ENCODE results near the gene ZNF557.

ZNF557 gene

GRCh38 chr19:7120499-7120898, 51.0 kb downstream of the ZNF557 start:
- no peak overlapping the region for H3K9ac ChIP-seq (ENCODE audit: low read length)
- H3K9me3 ChIP-seq (ENCODE audit: insufficient read depth, low read length): 0 out of 2 replicates have a peak, but pooled peaks cover under 1% of the 10 kb centered on the region
- no peak overlapping the region for H3K4me2 ChIP-seq (ENCODE audit: low read length)
- no peak overlapping the region for H3K4me3 ChIP-seq (ENCODE audit: low read length)
- TF ChIP-seq, protein P1, sequence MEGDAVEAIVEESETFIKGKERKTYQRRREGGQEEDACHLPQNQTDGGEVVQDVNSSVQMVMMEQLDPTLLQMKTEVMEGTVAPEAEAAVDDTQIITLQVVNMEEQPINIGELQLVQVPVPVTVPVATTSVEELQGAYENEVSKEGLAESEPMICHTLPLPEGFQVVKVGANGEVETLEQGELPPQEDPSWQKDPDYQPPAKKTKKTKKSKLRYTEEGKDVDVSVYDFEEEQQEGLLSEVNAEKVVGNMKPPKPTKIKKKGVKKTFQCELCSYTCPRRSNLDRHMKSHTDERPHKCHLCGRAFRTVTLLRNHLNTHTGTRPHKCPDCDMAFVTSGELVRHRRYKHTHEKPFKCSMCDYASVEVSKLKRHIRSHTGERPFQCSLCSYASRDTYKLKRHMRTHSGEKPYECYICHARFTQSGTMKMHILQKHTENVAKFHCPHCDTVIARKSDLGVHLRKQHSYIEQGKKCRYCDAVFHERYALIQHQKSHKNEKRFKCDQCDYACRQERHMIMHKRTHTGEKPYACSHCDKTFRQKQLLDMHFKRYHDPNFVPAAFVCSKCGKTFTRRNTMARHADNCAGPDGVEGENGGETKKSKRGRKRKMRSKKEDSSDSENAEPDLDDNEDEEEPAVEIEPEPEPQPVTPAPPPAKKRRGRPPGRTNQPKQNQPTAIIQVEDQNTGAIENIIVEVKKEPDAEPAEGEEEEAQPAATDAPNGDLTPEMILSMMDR (IDR thresholded peaks at IDR 0.05; ENCODE audit: low read depth, low read length): no peak
- no peak for TF ChIP-seq EZH2phosphoT487 (IDR thresholded peaks at IDR 0.05; ENCODE audit: low read depth)
- H3K27ac ChIP-seq (ENCODE audit: low read length): no peak overlapping the region
- H3K79me2 ChIP-seq (ENCODE audit: low read length): no peaks in the 10 kb centered on the region
- H2AFZ ChIP-seq (ENCODE audit: low read depth, low read length): no peak overlapping the region
- peaks cover 4% of the 10 kb centered on the region for H3K27me3 ChIP-seq (ENCODE audit: low read depth, low read length)
- no peaks in the 10 kb centered on the region for H4K20me1 ChIP-seq (ENCODE audit: insufficient read depth, low read length)
- H3K36me3 ChIP-seq (replicated peaks; ENCODE audit: low read depth, low read length): no peaks in the 10 kb centered on the region
- no peaks in the 10 kb centered on the region for H3K4me1 ChIP-seq (ENCODE audit: low read length)

DNA sequence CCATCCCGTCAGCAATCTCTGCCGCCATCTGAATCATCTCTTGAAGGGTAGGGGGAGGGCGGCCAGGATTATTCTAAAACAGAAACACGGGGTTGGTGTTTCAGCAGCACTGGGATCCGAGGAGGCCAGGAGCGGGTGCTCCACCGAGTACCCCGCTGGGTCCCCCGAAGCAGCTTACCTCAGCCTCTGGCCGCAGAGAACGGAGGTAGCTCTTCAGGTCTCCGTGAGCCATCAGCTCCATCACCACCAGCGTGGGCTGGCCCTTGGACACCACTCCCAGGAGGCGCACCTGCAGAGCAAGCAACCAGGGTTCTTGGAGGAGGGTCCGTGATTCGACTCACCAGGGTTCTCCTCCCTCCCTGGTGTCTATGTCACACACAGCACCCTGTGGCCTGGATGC, 53.2 kb downstream of the ZNF557 start:
- Histone ChIP-seq H3K9ac (ENCODE audit: low read length) (no peak overlapping the region), H3K4me1 (ENCODE audit: low read length) (no peaks in the 10 kb centered on the region), H3K27me3 (ENCODE audit: low read depth, low read length) (no peaks in the 10 kb centered on the region), H2AFZ (ENCODE audit: low read depth, low read length) (no peak overlapping the region), H3K27ac (ENCODE audit: low read length) (no peak overlapping the region), H3K79me2 (ENCODE audit: low read length) (no peaks in the 10 kb centered on the region), H3K9me3 (ENCODE audit: insufficient read depth, low read length) (0 out of 2 replicates have a peak, but pooled peaks cover 7% of the 10 kb centered on the region), H3K4me3 (ENCODE audit: low read length) (no peak overlapping the region), H4K20me1 (ENCODE audit: insufficient read depth, low read length) (no peaks in the 10 kb centered on the region), H3K36me3 (replicated peaks; ENCODE audit: low read depth, low read length) (no peaks in the 10 kb centered on the region), H3K4me2 (ENCODE audit: low read length) (no peak overlapping the region)
- TF ChIP-seq EZH2phosphoT487 (IDR thresholded peaks at IDR 0.05; ENCODE audit: low read depth): no peak
- TF ChIP-seq, protein P1 (IDR thresholded peaks at IDR 0.05; ENCODE audit: low read depth, low read length): no peak

- no peaks in the 10 kb centered on the region for H3K36me3 ChIP-seq (replicated peaks; ENCODE audit: low read depth, low read length)
These were observed 55.3 kb downstream of the ZNF557 start for GRCh38 chr19:7124782-7125181.

DNA sequence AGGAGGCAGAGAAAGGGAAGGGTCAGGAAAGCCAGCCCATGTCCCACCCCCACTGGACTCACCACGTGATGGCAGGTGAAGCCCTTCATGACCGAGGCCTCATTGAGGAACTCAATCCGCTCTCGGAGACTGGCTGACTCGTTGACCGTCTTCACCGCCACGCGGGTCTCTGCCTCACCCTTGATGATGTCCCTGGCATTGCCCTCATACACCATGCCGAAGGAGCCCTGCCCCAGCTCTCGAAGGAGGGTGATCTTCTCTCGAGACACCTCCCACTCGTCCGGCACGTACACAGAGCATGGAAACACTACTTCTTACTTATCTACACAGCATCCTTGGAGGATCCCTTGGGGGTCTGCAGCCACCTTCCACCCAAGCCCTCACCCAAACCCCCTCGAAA, 55.7 kb downstream of the ZNF557 start:
- no peak overlapping the region for H3K4me2 ChIP-seq (ENCODE audit: low read length)
- no peaks in the 10 kb centered on the region for H3K79me2 ChIP-seq (ENCODE audit: low read length)
- H3K4me1 ChIP-seq (ENCODE audit: low read length): no peaks in the 10 kb centered on the region
- no peak overlapping the region for H3K27ac ChIP-seq (ENCODE audit: low read length)
- no peak overlapping the region for H3K9ac ChIP-seq (ENCODE audit: low read length)
- H3K4me3 ChIP-seq (ENCODE audit: low read length): no peak overlapping the region
- TF ChIP-seq, protein P1 (IDR thresholded peaks at IDR 0.05; ENCODE audit: low read depth, low read length): no peak
- no peak for TF ChIP-seq EZH2phosphoT487 (IDR thresholded peaks at IDR 0.05; ENCODE audit: low read depth)
- no peaks in the 10 kb centered on the region for H3K36me3 ChIP-seq (replicated peaks; ENCODE audit: low read depth, low read length)
- H4K20me1 ChIP-seq (ENCODE audit: insufficient read depth, low read length): no peaks in the 10 kb centered on the region
- 0 out of 2 replicates have a peak, but pooled peaks cover 7% of the 10 kb centered on the region for H3K9me3 ChIP-seq (ENCODE audit: insufficient read depth, low read length)
- no peaks in the 10 kb centered on the region for H3K27me3 ChIP-seq (ENCODE audit: low read depth, low read length)
- no peak overlapping the region for H2AFZ ChIP-seq (ENCODE audit: low read depth, low read length)

More at GRCh38 chr19:7124782-7125181, 55.3 kb downstream of the ZNF557 start:
- no peaks in the 10 kb centered on the region for H3K27me3 ChIP-seq (ENCODE audit: low read depth, low read length)
- H3K27ac ChIP-seq (ENCODE audit: low read length): no peak overlapping the region
- H3K4me3 ChIP-seq (ENCODE audit: low read length): no peak overlapping the region
- no peaks in the 10 kb centered on the region for H3K4me1 ChIP-seq (ENCODE audit: low read length)
- TF ChIP-seq, protein P1 (IDR thresholded peaks at IDR 0.05; ENCODE audit: low read depth, low read length): no peak
- no peak for TF ChIP-seq EZH2phosphoT487 (IDR thresholded peaks at IDR 0.05; ENCODE audit: low read depth)
- 0 out of 2 replicates have a peak, but pooled peaks cover 7% of the 10 kb centered on the region for H3K9me3 ChIP-seq (ENCODE audit: insufficient read depth, low read length)
- H3K4me2 ChIP-seq (ENCODE audit: low read length): no peak overlapping the region
- no peaks in the 10 kb centered on the region for H4K20me1 ChIP-seq (ENCODE audit: insufficient read depth, low read length)
- no peaks in the 10 kb centered on the region for H3K79me2 ChIP-seq (ENCODE audit: low read length)
- no peak overlapping the region for H2AFZ ChIP-seq (ENCODE audit: low read depth, low read length)
- H3K9ac ChIP-seq (ENCODE audit: low read length): no peak overlapping the region

All from OCI-LY3 (cell line).